GM18909 (cell line): ENCODE measurements around the gene MBD4.
A peak's percentile ranks its signal among the peaks of the same experiment; 100 is the strongest.
"Not testable (repeated sequence)": the region's sequence is repeated elsewhere in the genome, so short reads cannot be mapped to it uniquely, and the experiment has no call there.

Source experiments
- ATAC-seq: cut with Tn5 transposase; IDR thresholded peaks from one replicate; pipeline ENCODE4 v1.9.1; 2021; ENCODE audit warnings: mild to moderate bottlenecking; ENCODE audit not compliant: unreplicated experiment, poor library complexity

MBD4 gene

DNA sequence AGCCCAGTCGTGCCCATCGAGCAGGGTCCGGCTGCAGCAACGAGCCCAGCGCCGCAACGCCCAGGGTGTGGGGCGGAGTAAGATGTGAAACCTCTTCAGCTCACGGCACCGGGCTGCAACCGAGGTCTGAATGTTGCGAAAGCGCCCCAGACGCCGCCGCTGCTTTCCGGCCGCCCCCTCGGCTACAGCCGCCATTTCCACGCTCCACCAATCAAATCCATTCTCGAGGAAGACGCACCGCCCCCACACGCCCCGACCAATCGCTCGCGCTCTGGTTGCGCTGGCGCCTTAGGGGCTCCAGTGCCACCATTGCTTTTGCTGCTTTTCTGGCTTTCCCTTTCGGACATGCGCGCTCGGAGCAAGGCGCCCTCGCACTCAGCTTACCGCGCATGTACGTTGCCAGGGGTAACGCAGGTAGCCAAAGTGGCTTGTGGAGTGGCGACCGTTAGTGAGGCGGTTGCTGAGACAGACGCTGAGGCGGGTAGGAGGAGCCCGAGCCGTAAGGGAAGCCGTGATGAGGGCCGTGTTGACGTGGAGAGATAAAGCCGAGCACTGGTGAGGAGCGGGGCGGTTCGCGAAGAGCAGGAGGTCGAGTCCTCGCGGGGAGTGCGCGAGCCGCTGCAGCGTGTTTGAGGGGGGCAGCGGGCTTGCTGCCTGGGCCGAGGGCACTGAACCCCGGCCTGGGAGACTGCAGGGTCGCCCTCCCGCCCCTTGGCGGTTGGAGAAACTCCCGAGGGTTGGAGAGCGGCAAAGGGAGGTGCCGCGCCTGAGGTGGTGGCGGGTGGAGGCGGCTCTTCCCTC is at the start of gene MBD4, which contains the start of gene IFT122:
TSS of gene MBD4 (minus strand) at position 132 of the 801 bp plus-strand sequence. CDS start at position 17, 115 bp downstream.
TSS of gene IFT122 (plus strand) at position 408 of the 801 bp plus-strand sequence. CDS start at position 515, 107 bp downstream.
- ATAC-seq, result peak; percentile 88

DNA sequence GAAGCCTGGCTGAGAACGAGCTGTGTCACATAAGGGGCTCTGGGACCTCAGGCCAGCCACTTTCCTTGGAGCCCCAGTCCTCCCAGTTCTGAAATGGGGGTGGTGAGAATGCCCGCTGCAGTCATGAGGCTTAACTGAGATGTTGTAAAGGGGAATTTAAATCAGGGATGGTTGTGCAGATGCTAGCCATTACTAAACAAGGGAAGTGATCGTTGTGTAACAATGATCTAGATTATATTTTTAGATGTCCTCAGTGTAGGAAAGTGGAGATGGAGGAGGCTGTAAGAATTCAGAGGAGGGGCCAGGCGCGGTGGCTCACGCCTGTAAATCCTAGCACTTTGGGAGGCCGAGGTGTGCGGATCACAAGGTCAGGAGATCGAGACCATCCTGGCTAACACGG is 49.5 kb upstream of the MBD4 start:
- ATAC-seq, result not testable (repeated sequence)

DNA sequence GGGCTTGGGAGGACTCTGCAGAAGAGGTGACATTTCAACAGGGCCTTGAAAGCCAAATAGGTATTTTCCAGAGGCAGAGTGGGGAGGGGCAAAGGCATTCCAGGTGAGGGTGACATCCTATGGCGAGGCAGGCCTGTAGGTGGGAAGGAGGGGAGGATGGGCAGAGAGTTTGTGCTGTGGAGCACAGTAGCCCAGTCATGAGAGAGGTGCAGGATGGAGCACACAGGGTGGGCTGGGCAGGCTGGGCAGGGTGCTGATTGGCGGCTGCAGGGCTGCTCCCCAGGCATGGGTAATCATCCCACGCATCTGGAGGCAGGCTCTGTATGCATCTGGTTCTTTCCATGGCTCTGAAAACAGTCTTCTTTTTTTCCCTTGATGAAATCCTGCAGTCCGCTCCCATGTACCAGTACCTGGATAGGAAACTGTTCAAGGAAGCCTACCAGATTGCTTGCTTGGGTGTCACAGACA is 48.2 kb upstream of the MBD4 start:
- ATAC-seq, result not testable (repeated sequence)

DNA sequence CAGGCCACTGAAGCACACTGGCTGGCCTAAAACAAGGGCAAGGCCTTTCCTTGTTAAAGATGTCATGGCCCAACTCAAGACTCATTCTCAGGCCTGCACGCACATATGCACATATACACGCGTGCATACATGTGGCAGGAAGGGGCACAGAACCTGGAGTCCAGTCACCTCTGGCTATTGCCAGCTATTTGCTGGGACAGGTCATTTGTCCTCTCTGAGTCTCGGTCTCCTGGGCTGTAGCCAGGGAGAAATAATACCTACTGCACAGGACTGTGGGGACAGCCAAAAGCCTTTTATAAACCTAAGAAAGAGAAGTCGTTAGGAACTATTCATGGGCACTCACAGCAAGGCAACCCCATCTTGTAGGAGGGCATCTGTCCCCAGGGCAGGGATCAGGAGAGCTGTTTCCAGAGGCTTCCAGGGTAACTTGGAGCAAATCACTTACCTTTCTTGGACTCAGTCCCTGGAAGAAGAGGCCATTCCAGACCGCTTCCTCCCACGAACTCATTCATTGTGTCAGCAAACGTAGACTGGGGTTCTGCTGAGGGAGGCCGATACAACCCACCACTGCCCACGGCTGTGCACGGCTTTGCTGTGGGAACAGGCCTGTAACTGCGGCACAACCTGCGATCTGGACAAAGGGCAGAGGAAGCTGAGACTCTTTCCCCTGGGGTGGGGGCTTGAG is 47.6 kb upstream of the MBD4 start:
- ATAC-seq, result no peak

DNA sequence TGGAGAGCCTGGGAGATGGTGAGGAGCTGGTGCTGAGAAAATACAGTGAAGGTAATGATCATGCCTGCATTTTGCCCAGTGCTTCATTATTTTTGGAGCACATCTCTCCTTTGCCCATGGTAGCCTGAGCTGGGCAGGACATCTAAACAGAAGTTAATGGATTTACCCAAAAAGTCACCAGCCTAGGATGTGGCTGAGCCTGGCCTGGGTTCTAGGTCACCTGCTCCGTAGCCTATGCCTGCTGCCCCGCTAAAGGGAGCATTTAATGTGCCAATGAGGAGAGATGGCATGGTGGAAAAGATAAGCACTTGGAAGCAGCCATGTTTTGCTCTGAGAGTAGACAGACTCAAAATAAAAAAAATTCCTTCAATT is 46.9 kb upstream of the MBD4 start:
- ATAC-seq, result no peak

DNA sequence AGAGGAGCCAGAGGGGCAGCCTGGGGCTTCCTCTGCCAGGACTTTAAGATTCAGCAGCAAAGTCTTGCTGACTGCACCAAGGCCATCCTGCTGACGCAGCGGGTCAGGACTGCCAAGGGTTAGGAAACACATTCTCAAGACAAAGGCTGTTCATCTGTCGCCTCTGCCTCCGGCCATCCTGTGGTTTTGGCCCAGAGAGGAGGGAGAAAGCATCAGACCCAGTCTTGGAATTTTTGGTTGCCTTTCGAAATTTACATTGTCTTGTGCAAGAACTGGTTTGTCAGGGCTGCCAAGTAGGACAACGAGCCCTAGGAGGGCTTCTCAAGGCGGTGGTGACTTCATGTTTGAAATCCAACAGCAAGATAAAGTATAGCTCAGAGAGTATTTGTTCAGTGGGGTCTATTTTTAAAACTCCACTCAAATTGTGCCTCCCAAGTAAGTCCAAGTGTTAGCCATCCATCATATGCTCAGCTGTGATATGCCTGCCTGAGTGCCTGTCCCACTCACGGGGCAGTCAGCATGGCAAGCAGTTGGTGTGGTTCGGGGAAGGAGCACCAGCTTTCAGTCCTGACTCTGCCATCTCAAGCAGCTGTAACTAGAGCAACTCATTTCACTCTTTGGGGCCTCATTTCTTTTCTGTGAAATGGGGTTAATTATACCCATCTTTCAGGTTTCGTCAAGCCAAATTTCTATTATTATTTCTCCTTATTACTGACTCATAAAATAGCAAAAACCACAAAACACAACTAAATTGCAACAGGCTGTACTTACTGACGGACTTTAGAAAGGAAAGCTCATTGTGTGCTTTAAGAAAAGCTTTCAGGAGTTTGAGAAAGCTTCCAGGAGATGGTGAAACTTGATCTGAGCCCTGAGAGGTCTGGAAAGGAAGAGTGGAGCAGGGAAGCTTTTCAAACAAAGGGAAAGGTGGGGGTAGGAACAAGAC is 46.2 kb upstream of the MBD4 start:
- no peak for ATAC-seq

DNA sequence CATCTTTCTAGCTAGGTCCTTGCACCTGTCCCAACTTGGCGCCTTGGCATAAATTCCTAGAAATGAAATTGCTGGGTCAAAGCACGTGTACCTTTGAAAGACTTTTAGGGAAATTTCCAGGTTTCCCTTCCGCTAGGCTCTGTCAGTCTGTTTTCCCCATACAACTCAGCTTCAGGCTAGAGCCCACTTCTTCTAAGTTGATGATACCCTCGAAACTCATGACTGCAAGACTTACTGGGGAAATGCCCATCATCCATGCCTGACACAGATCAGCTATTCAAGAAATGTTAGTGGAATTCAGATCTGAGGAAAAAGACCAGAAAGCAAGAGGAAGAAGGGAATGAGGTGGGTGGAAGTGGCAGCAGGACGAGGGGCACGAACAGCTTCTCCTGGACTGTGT is 45.4 kb upstream of the MBD4 start:
- ATAC-seq, result not testable (repeated sequence)

DNA sequence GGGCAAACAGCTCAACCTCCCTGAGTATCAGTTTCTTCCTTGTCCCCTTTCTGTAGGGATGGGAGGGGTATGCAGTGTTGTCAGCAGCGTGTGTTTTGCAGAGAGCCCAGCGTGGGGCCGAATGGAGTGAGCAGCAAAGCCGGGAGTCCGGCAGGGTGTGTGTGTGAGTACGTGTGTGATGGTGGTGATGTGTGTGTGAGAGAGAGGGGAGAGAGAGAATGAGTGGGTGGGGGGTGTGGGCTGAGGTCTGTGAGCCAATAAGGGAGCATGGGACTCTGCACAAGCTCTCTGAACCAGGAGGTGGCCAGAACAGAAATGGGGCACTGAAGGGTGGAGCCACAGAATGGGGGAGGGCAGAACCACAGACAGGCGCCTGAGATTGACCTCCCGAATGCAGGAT is 44.1 kb upstream of the MBD4 start:
- no peak for ATAC-seq

DNA sequence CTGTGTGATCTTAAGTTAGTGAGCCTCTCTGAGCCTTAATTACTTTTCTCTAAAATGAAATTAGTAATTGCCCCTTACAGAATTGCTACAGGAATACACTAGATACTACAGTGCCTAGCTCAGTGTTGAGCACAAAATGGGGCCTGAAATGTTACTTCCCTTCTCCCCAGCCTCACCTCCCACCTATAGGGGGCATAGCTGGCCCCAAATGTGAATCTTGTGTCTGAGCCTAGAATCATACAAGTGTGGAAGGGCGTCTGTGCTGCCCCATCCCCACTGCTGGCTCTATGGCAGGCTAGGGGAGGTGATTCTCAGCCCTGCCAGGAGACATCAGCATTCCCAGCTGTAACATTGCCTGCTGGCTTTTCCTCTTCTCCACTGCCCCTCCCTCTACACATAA is 43.0 kb upstream of the MBD4 start:
- ATAC-seq, result no peak

DNA sequence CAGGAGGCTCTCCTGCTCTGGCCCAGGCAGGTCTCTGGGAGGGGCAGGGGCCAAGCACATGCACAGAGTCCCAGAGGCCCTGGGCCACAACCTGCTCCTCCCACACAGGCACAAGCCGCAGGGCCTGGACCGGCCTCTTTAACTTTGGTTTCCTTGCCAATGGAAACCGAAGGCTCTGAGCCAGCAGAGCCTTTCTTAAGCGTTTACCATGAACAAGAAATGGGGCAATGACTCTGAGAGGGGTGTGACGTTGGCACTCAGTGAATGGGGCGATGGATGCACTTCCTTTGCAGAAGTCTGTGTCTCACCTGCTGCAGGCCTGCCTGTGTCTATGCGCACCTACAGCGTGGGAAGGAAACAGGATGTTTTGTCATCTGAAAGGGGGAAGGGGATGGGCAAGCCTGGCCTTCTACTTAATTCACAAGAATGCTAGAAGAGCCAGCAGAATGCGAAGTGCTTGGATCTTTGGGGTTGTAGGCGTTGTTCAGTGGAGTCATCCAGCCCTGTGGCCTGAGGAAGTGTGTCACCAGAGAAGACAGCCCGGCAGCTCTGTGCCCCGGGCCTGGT is 42.1 kb upstream of the MBD4 start:
- ATAC-seq, result no peak

DNA sequence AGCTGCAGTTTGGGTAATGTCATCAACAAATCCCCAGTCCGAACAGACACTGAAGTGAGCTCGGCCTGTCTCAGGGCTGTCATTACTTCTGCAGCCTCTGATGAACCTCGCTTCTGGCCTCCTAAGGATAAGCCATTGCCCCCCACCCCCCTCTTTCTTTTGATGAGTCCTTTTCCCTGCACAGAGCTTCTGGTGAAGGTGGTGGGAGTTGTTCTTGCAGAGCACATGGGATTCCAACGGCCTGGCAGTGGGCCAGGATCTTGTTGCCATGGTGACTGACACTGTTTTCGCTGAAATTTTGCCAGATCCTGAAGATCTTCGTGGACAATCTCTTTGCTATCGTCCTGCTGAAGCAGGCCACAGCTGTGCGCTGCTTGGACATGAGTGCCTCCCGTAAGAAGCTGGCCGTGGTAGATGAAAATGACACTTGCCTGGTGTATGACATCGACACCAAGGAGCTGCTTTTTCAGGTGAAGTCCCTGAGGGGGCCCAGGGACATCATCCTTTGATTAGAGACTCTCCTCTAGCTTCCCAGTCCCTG is 41.5 kb upstream of the MBD4 start:
- not testable (repeated sequence) for ATAC-seq

DNA sequence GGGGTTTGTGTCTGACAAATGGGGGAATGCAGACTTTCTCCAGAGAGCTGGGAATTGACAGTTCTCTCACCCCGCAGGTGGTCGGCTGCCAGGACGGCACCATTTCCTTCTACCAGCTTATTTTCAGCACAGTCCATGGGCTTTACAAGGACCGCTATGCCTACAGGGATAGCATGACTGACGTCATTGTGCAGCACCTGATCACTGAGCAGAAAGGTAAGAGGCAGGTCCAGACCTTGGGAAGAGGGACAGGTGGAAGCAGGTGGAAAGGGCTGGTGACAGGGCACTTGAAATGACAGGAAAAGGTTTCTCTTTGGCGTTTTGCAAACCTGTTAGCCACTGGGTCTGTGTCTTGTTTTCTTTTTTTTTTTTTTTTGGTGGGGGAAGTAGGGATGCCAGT is 36.8 kb upstream of the MBD4 start:
- no peak for ATAC-seq

DNA sequence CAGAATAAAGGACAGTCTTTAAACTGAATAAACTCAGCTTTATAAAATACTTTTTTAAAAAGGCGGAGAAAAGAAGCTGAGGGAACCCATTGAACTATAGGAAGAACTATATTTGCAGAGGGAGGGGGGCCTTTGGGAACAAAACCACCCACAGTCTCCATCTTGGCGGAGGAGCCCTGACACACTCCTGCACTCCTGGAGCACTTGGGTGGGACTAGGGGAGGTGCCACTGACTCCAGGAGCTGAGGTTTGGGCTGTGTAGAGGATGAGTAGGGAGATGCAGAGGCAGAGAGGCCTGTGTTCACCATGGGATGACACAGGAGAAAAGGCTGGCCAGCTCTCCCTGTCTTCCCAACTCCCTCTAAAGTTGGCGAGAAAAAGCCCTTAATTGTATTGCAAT is 36.1 kb upstream of the MBD4 start:
- no peak for ATAC-seq

DNA sequence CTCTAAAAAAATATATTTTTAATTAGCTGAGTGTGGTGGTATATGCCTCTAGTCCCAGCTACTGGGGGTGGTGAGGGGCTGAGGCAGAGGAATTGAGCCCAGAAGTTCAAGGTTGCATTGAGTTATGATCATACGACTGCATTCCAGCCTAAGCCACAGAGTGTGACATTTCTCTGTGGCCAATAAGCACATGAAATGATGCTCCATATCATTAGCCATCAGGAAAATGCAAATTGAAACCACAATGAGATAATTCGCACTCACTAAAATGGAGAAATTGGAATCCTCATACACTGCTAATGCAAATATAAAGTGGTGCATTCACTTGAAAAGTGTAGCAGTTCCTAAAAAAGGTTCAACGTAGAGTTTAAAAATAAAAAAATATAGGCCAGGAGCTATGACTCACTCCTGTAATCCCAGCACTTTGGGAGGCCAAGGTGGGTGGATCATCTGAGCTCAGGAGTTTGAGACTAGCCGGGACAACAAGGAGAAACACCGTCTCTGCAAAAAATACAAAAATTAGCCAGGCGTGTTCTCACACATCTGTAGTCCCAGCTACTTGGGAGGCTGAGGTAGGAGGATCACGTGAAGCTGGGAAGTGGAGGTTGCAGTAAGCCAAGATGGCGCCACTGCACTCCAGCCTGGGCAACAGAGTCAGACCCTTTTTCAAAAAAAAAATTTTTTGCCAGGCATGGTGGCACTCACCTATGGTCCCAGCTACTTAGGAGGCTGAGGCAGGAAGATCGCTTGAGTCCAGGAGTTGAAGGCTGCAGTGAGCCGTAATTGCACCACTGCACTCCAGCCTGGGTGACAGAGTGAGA is 35.4 kb upstream of the MBD4 start:
- no peak for ATAC-seq

DNA sequence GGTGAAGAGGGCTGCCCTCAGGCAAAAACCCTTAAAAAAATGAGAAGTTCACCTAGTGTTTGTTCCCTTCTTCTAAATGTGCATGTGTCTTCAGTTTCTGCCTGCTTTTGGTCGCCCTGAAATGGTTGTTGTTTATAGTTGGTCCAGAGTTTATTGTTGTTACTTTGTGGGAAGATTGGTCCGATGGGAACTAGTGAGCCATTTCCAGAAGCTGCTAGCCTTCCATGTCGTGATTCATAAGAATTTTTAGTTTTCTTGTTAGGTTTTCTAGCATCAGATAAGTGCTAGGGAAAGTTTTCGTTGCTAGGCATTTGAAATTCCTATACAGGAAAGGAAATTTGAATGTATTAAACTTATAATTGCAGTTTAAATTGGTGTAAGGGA is 34.0 kb upstream of the MBD4 start:
- ATAC-seq, result no peak

DNA sequence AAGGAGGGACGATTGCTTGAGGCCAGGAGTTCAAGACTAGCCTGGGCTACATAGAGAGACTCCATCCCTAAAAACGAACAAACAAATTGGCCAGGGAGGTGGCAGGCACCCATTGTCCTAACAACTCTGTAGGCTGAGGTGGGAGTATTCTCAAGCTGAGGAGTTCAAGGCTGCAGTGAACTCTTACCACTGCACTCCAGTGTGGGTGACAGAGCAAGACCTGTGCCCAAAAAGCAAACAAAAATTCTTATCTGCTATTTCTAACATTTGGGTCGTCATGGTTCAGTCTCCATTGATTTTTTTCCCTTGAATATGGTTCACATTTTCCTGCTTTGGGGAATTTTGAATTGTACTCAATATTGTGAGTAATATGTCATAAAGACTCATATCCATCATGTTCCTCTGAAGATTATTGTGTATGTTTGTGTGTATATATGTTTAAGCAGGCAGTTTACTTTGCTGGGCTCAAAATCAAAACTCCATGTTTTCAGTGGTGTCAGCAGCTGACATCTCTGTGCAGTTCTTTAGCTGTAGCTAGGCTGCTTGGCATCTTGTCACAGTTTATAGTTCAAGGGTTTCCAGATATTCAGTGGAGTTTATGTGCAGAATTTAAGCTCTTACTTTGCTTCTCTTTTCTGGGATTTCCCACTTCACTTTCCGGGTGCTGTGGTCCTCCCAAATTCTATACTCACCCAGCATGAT is 33.5 kb upstream of the MBD4 start:
- ATAC-seq, result no peak

DNA sequence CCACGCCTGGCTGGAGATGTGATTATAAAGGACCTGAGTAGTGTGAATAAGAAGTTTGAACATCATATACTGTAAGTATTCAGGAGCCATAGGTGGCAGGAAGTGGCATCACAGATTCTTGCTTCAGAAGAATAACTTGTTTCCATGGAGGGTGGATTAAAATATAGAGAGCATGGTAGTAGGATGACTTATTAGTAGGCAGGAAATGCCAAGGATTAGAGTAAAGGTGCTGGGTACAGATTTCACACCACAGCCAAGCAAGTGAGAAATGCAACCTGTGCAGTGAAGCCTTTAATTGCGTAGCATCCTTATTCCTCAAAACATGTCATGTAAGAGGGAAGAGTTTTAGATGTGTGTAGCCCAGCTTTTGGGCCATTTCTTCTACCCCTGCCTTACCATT is 31.1 kb upstream of the MBD4 start:
- no peak for ATAC-seq

DNA sequence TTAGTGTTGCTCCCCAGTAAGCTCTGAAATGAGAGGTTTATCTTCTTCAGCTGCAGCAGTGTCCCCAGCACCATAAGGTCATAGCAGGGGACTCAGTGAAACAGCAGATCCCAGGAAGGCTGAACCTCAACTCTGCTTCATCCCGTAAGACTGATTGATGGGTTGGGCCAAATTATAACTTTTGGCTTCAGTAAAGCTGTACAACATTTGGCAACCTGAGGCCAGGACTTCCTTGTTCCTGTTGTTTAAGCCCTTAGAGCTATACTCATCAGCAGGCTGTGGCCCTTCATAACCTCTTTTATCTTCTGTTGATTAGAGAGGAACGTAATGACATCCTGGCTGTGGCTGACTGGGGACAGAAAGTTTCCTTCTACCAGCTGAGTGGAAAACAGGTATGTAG is 29.3 kb upstream of the MBD4 start:
- no peak for ATAC-seq

DNA sequence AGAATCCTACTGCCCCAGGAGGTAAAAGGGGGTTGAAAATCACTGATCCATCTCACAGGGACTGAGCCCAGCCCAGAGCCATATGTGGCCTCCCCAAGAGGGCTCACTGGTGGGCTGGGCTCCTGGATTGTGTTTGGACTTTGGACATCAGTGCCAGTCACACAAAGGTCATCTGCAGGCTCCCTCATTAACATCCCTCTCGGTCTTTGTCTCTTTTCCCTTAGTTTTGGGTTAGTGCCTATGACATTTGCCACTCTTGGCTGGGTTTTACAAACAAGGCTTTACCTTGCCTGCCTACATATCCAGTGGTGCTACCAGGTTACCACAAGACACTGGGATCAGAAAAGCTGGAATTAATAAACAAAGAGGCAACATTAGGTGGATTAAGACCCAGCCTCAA is 28.2 kb upstream of the MBD4 start:
- no peak for ATAC-seq
